Cardiac fibroblast (primary cell): ENCODE data around the gene JUN.

Source experiments
- DNase-seq, 2 donors: peaks; one replicate each; pipeline versions ENCODE4 v3.0.0 to v3.0.0-alpha.2; 2010; ENCODE audit warnings: low read depth in 2 of 2
- H3K4me3 ChIP-seq, 2 donors: replicated peaks in 1 of 2; 1 replicate in 1 of 2; 2 replicates in 1 of 2; pipeline ENCODE4 v1.5.1; 2011; ENCODE audit warnings: low read depth in 2 of 2, low read length in 2 of 2, mild to moderate bottlenecking in 2 of 2, moderate library complexity in 1 of 2
- TF ChIP-seq, protein P1 (sequence below): IDR thresholded peaks from one replicate; pipeline ENCODE4 v1.5.1; 2011; ENCODE audit warnings: low read depth, mild to moderate bottlenecking, low read length, inconsistent platforms

The JUN gene

DNA sequence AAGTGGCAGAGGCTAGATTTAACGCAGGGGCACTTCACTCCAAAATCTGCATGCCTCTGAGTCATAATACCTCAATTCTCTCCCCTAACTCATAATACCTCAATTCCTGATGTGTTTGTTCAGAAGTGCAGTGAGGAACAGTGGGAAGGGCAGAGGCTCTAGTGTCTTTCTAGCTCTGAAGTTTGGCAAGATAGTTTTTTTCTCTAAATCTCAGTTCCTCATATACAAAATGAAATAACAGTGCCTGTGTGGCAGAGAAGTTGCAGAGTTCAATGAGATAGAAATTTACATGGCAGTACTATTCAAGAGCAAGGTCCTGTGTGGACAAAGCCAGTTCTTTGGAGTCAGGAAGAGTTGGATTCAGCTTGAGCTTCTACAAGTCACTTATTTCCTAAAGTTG, 9.8 kb downstream of the JUN start:
- TF ChIP-seq, protein P1, sequence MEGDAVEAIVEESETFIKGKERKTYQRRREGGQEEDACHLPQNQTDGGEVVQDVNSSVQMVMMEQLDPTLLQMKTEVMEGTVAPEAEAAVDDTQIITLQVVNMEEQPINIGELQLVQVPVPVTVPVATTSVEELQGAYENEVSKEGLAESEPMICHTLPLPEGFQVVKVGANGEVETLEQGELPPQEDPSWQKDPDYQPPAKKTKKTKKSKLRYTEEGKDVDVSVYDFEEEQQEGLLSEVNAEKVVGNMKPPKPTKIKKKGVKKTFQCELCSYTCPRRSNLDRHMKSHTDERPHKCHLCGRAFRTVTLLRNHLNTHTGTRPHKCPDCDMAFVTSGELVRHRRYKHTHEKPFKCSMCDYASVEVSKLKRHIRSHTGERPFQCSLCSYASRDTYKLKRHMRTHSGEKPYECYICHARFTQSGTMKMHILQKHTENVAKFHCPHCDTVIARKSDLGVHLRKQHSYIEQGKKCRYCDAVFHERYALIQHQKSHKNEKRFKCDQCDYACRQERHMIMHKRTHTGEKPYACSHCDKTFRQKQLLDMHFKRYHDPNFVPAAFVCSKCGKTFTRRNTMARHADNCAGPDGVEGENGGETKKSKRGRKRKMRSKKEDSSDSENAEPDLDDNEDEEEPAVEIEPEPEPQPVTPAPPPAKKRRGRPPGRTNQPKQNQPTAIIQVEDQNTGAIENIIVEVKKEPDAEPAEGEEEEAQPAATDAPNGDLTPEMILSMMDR: no peak
- DNase-seq: no peak

DNA sequence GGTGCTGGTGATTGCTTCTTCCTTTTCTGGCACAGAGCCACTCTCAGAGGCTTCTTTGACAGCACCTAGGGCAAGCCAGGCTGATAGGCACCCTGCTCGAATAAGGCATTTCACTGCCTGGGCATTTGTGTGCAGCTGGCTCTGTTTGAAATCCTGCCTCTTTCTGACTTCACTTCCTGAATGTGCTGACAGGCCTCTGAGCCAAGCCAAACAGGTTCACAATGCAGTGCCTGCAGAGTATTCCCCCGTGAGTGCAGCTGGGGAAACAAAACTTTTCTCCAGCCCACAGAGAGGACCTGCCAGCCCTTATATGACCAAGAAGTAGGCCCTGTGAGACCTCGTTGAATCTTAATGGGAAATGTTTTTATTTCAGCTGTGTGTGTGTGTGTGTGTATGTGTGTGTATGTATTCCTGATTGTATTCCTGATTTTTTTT, 10.4 kb downstream of the JUN start:
- DNase-seq: peak; percentile 89 to 95
- TF ChIP-seq, protein P1: no peak
- H3K4me3 ChIP-seq: no peak overlapping the region

More for the DNA sequence above, 9.8 kb downstream of the JUN start:
- no peak overlapping the region for H3K4me3 ChIP-seq

DNA sequence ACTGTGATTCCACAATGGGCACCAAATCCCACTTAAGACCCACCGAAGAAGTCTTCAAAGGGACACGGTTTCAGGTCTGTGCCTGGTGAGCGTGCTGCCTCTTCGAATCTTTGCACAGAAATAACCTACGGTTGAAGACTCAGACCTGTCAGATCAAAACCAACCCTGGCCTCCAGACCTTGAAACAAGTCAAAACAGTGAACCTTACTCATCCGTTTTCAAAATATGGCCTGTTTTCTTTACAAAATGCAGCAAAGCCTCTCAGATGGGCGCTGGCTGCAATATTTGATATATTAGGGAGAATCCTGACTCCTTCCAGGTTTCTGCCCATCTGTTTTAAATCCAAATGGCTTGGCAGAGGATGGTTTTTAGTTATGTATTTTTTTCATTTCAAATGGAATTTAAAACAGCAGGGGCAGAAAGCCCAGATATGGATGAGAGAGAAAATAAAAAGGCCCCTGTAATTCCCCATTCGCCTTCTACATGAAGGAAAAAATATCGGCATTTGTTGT, 14.0 kb downstream of the JUN start:
- no peak for DNase-seq
- no peak overlapping the region for H3K4me3 ChIP-seq
- TF ChIP-seq, protein P1: no peak

DNA sequence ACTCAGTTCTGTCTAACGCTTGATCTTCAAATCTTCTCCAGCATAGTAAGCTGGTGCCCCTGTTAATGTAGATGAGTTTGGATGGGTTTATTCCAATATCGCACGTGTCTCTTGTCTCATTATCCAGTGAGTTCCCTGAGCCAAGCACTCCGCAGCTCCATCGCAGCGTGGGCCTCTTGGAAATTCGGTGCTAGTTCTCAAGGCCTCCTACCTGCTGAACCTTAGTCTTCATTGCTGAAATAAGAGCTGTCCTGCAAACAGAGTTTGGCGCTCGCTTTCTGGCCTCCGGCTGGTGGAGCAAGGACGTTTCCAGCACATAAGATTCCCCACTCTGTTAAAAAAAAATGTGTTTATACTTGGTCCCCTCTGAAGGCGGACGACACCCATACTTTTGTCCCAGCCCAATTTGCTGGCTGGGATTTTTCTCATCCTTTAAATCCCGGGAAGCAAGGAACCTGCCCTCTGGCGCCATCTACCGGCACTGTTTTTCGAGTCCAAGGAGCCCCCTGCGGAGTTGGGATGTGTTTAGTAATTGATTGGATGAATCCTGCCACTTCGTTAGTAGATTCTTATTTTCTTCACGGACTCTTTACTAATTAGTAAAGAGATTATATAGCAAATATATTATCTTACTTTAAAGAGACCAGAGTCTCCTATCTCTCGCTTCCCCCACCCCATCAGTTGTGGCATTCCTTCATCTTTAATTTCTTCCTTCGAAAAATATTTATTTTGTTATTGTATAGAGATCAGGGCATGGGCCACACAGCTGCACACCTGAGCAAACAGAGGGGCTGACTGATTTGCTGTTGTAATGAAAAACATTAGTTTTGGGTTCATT, 14.7 kb downstream of the JUN start:
- DNase-seq: peak; percentile 78 to 81
- no peak overlapping the region for H3K4me3 ChIP-seq
- TF ChIP-seq, protein P1: peak; percentile 84

DNA sequence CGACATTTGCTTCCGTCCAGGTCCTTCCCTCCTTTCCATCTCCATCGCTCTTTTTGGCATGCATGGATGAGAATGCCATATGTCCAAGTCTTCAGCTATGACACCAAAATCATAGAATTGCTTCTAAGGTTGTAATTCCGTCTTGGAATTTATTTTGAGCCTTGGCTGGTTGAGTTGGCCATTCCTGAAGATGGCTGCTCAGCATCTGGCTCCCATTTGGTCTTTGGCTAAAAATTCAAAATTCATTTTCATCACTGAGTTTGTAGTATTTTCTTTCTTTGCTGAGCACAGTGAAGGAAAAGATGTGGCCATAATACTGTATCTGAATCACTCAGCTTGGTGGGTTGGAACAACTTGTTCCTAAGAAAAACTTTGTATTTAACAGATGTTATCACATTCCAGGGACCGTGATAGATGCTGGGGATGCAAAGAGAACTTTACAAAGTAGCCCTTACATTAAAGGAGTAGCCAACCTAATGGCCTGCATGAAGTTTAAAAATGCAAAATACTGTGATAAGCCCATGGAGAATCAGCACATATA, 15.6 kb downstream of the JUN start:
- TF ChIP-seq, protein P1: no peak
- DNase-seq: peak in 1 of 2 donors; percentile 48

DNA sequence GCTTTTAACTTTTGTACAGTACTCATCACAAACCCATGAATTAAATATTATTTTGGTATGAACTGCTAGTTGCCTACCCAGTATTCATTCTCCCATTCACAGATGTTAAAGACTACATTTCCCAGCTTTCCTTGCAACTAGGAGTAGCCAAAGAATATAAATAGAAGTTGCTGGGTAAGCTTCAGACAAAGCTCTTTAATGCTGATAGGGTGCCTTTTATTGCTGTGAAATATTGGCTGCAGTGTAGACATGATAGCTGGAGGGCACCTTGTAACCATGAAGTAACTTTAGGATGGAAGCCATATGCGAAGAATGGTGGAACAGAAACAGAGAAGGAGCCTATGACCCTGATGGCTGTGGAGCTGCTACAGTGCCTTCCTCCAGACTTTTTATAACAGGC, 16.7 kb downstream of the JUN start:
- TF ChIP-seq, protein P1: no peak
- no peak overlapping the region for H3K4me3 ChIP-seq
- no peak for DNase-seq

More for the DNA sequence above, 15.6 kb downstream of the JUN start:
- no peak overlapping the region for H3K4me3 ChIP-seq
